SU-DHL-6 (cell line): Measurements from ENCODE around the gene ALDH16A1.
"Not testable (repeated sequence)": the region's sequence is repeated elsewhere in the genome, so short reads cannot be mapped to it uniquely, and the experiment has no call there.

ENCODE experiments used
- EZH2phosphoT487 ChIP-seq: fragments of 200-600 bp; sonication (generic), shearing (Covaris generic); conservative IDR thresholded peaks from 2 replicates; pipeline ENCODE4 v1.6.1; 2018; ENCODE audit warnings: mild to moderate bottlenecking, antibody characterized with exemption, low read length, moderate library complexity, mixed read lengths
- TF ChIP-seq, protein P1 (sequence below): fragments of 200-600 bp; sonication (generic); IDR thresholded peaks from one replicate; pipeline ENCODE4 v1.5.1; 2017; ENCODE audit warnings: antibody characterized with exemption, mild to moderate bottlenecking, low read length, moderate library complexity; ENCODE audit not compliant: insufficient read depth, poor library complexity, severe bottlenecking

DNA sequence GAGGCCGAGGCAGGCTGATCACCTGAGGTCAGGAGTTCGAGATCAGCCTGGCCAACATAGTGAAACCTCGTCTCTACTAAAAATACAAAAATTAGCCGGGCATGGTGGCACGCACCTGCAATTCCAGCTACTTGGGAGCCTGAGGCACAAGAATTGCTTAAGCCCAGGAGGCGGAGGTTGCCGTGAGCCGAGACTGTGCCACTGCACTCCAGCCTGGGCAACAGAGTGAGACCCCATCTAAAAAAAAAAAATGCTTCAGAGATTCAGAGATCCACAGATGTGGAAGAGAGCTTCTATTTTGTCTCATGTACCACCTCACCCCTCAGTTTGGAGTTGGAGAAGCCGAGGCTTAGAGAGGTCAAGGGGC, 20.5 kb downstream of the ALDH16A1 start:
- TF ChIP-seq, protein P1, sequence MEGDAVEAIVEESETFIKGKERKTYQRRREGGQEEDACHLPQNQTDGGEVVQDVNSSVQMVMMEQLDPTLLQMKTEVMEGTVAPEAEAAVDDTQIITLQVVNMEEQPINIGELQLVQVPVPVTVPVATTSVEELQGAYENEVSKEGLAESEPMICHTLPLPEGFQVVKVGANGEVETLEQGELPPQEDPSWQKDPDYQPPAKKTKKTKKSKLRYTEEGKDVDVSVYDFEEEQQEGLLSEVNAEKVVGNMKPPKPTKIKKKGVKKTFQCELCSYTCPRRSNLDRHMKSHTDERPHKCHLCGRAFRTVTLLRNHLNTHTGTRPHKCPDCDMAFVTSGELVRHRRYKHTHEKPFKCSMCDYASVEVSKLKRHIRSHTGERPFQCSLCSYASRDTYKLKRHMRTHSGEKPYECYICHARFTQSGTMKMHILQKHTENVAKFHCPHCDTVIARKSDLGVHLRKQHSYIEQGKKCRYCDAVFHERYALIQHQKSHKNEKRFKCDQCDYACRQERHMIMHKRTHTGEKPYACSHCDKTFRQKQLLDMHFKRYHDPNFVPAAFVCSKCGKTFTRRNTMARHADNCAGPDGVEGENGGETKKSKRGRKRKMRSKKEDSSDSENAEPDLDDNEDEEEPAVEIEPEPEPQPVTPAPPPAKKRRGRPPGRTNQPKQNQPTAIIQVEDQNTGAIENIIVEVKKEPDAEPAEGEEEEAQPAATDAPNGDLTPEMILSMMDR, result not testable (repeated sequence)
- TF ChIP-seq EZH2phosphoT487, result not testable (repeated sequence)
